GM12875 (cell line): ENCODE results near the gene FSD1.

Experiments used
- H3K4me3 ChIP-seq: one replicate; pipeline ENCODE4 v1.5.1; 2011; ENCODE audit warnings: low read depth, low read length, control low read depth
- CTCF ChIP-seq: IDR thresholded peaks from 2 replicates; pipeline ENCODE4 v1.5.1; 2011; ENCODE audit warnings: low read depth, mild to moderate bottlenecking, control low read depth, inconsistent platforms, low read length, moderate library complexity, borderline replicate concordance; ENCODE audit not compliant: insufficient read depth

FSD1 gene

DNA sequence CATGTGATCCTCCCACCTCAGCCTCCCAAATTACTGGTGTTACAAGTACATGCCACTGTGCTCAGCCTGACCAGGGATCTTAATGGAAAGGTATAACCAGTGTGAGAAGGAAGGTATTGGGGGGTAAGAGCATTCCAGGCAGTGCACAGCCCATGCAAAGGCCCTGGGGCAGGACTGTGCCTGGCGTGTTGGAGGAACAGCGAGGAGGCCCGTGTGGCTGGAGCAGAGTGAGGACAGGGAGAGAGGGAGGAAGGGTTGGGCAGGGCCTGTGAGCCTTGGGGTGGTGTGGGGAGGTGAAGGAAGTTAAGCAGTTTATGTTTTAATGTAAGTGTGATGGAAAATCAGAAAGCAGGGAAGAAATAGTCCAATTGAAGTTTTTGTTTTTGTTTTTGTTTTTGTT lies 3.8 kb upstream of the FSD1 start:
- TF ChIP-seq CTCF, result no peak
- H3K4me3 ChIP-seq, result no peak overlapping the region

DNA sequence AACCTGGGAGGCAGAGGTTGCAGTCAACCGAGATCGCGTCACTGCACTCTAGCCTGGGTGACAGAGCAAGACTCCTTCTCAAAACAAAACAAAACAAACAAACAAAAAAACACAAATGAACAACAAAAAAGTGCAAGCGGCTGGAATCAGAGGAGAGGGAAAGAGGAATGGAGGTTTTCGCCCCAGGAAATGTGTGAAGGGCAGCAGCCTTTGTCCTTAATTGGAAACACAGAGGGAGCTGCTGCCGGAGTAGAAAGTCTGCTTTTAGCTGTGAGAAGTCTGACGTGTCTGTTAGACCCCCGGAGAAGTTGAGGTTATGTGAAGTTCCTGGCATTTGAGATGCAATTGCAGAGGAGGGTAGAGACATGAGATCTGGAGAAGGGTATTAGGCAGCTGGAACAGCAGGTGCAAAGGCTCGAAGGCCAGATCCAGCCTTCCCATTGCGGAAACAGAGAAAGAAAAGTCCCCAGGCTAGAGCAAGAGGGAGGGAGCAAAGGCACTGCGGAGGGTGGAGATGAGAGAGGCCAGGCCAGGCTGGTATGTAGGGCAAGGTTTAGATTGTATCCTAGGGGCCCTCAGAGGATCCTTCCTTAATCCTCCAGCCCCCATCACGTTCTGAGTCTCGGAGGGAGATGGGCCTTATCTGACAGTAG lies 2.7 kb upstream of the FSD1 start:
- H3K4me3 ChIP-seq, result no peak overlapping the region
- no peak for TF ChIP-seq CTCF

- no peak for TF ChIP-seq CTCF
- H3K4me3 ChIP-seq, result no peak within 1 kb of the TSS
Observed at GRCh38 chr19:4302243-4302640, 2.2 kb upstream of the FSD1 start, which contains the start of gene TMIGD2. Gene TMIGD2, minus strand, starts transcription at chr19:4302389. Its CDS starts 4 bp downstream, at chr19:4302385.

- no peak for TF ChIP-seq CTCF
- no peak overlapping the region for H3K4me3 ChIP-seq
Observed at GRCh38 chr19:4303819-4304537, 420 bp upstream of the FSD1 start.

DNA sequence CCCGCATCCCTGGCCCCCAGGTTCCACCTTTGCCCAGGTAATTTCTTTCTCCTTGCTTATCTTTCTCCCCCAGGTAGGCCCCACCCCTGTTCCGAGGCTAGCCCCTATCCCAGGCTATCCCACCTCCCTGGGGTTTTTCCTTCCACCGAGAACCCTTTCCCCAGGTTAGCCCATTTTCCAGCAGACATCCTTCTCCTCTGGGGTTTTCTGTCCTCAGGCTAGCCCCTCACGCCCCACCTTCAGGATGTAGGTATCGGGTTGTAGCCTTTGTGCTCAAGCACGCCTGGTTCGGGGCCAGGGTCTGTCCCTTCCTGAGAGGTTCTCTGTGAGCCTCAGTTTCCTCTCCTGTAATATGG lies 837 bp downstream of the FSD1 start:
- TF ChIP-seq CTCF, result no peak
- H3K4me3 ChIP-seq, result no peak overlapping the region

DNA sequence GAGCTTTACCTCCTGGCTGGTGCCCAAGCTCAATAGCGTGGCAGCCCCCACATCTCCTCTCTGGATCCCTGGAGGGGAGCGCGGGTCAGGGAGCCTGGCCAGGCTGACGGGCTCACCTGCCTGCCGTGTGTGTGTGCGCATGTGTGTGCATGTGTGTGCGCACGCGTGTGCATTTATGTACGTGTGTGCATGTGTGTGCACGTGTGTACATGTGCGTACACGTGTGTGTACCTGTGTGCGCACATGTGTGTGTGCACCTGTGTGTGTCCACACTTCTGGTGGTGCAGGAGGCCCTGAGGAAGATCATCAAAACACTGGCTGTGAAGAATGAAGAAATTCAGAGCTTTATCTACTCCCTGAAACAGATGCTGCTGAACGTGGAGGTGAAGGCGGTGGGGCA lies 1.3 kb downstream of the FSD1 start:
- TF ChIP-seq CTCF, result no peak

More for the DNA sequence above, 1.3 kb downstream of the FSD1 start:
- H3K4me3 ChIP-seq, result no peak overlapping the region
